HepG2 (cell line): ENCODE measurements around the gene PLN.

Source experiments
- FOXM1 ChIP-seq: sonication (generic); formaldehyde crosslinking; IDR thresholded peaks from 2 replicates; pipeline ENCODE4 v1.5.0; 2020; ENCODE audit warnings: missing genetic modification reagents
- GABPA ChIP-seq, 2 experiments: IDR thresholded peaks; 2 replicates each; pipeline ENCODE4 v1.6.1; 2011 to 2016; ENCODE audit warnings: low read depth in 2 of 2, low read length in 1 of 2, missing biosample characterization in 1 of 2, missing genetic modification characterization in 1 of 2
- GFI1 ChIP-seq: sonication (generic); formaldehyde crosslinking; IDR thresholded peaks from 2 replicates; pipeline ENCODE4 v1.5.0; 2020; ENCODE audit warnings: missing genetic modification reagents, mild to moderate bottlenecking, borderline replicate concordance
- MED8 ChIP-seq: sonication (generic); formaldehyde crosslinking; IDR thresholded peaks from 2 replicates; pipeline ENCODE4 v1.8.1; 2023; ENCODE audit warnings: mild to moderate bottlenecking, missing genetic modification reagents; ENCODE audit not compliant: insufficient replicate concordance
- NCOA5 ChIP-seq: sonication (generic); formaldehyde crosslinking; IDR thresholded peaks from 2 replicates; pipeline ENCODE4 v1.4.0; 2020; ENCODE audit warnings: missing genetic modification reagents
- POLR2A ChIP-seq, 2 experiments: IDR thresholded peaks; 2 replicates each; pipeline ENCODE4 v1.6.1; 2011; ENCODE audit warnings: low read depth in 2 of 2, low read length in 2 of 2, mild to moderate bottlenecking in 1 of 2, moderate library complexity in 1 of 2; ENCODE audit not compliant: insufficient read depth in 1 of 2
- RELA ChIP-seq: sonication (generic); formaldehyde crosslinking; IDR thresholded peaks from 2 replicates; pipeline ENCODE4 v1.4.0; 2020; ENCODE audit warnings: missing genetic modification reagents
- SATB2 ChIP-seq: sonication (generic); formaldehyde crosslinking; IDR thresholded peaks from 2 replicates; pipeline ENCODE4 v1.5.0; 2020; ENCODE audit warnings: missing genetic modification reagents
- YY1 ChIP-seq: IDR thresholded peaks from 2 replicates; pipeline ENCODE4 v1.6.1; 2011; ENCODE audit warnings: low read length, low read depth, moderate library complexity, mild to moderate bottlenecking; ENCODE audit not compliant: insufficient read depth, insufficient replicate concordance
- ZFYVE20 ChIP-seq: sonication (generic); formaldehyde crosslinking; IDR thresholded peaks from 2 replicates; pipeline ENCODE4 v1.8.0; 2023; ENCODE audit warnings: low read depth, mild to moderate bottlenecking, moderate library complexity, missing genetic modification reagents, borderline replicate concordance
- TF ChIP-seq, protein P1 (sequence below), 2 experiments: IDR thresholded peaks; 2 replicates each; pipeline ENCODE4 v1.6.1; 2011 to 2012; ENCODE audit warnings: low read length in 2 of 2, borderline replicate concordance in 1 of 2, low read depth in 1 of 2, mild to moderate bottlenecking in 1 of 2, moderate library complexity in 1 of 2
- TF ChIP-seq, protein P2 (sequence below): sonication (generic); formaldehyde crosslinking; IDR thresholded peaks from 2 replicates; pipeline ENCODE4 v1.5.1; 2020; ENCODE audit warnings: mild to moderate bottlenecking, missing genetic modification reagents
- TF ChIP-seq, protein P3 (sequence below): sonication (generic); formaldehyde crosslinking; IDR thresholded peaks from 2 replicates; pipeline ENCODE4 v1.4.0; 2020; ENCODE audit warnings: missing genetic modification reagents
- TF ChIP-seq, protein P4 (sequence below): sonication (generic); formaldehyde crosslinking; IDR thresholded peaks from 2 replicates; pipeline ENCODE4 v1.4.0; 2020; ENCODE audit warnings: missing genetic modification reagents

DNA sequence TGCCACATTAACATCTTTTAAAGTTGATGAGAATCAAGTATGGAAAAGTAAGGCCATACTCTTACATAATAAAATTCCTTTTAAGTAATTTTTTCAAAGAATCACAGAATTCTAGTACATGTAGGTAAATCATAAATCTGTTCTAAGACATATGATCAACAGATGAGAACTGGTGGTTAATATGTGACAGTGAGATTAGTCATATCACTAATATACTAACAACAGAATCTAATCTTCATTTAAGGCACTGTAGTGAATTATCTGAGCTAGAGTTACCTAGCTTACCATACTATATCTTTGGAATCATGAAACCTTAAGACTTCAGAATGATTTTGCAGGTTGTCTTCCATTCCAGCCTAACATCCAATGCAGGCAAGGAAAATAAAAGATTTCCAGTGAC lies 11.6 kb downstream of the PLN start:
- TF ChIP-seq ZFYVE20 (CRISPR knock-in tag) = no peak
- TF ChIP-seq, protein P1, sequence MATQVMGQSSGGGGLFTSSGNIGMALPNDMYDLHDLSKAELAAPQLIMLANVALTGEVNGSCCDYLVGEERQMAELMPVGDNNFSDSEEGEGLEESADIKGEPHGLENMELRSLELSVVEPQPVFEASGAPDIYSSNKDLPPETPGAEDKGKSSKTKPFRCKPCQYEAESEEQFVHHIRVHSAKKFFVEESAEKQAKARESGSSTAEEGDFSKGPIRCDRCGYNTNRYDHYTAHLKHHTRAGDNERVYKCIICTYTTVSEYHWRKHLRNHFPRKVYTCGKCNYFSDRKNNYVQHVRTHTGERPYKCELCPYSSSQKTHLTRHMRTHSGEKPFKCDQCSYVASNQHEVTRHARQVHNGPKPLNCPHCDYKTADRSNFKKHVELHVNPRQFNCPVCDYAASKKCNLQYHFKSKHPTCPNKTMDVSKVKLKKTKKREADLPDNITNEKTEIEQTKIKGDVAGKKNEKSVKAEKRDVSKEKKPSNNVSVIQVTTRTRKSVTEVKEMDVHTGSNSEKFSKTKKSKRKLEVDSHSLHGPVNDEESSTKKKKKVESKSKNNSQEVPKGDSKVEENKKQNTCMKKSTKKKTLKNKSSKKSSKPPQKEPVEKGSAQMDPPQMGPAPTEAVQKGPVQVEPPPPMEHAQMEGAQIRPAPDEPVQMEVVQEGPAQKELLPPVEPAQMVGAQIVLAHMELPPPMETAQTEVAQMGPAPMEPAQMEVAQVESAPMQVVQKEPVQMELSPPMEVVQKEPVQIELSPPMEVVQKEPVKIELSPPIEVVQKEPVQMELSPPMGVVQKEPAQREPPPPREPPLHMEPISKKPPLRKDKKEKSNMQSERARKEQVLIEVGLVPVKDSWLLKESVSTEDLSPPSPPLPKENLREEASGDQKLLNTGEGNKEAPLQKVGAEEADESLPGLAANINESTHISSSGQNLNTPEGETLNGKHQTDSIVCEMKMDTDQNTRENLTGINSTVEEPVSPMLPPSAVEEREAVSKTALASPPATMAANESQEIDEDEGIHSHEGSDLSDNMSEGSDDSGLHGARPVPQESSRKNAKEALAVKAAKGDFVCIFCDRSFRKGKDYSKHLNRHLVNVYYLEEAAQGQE (IDR thresholded peaks at IDR 0.05; ENCODE audit: borderline replicate concordance in 1 of 2, low read depth in 1 of 2, low read length in 2 of 2) = no peak
- no peak for TF ChIP-seq POLR2A (IDR thresholded peaks at IDR 0.05; ENCODE audit: insufficient read depth in 1 of 2, low read depth in 2 of 2, low read length in 2 of 2)
- no peak for TF ChIP-seq FOXM1 (CRISPR knock-in tag)
- TF ChIP-seq, protein P2, sequence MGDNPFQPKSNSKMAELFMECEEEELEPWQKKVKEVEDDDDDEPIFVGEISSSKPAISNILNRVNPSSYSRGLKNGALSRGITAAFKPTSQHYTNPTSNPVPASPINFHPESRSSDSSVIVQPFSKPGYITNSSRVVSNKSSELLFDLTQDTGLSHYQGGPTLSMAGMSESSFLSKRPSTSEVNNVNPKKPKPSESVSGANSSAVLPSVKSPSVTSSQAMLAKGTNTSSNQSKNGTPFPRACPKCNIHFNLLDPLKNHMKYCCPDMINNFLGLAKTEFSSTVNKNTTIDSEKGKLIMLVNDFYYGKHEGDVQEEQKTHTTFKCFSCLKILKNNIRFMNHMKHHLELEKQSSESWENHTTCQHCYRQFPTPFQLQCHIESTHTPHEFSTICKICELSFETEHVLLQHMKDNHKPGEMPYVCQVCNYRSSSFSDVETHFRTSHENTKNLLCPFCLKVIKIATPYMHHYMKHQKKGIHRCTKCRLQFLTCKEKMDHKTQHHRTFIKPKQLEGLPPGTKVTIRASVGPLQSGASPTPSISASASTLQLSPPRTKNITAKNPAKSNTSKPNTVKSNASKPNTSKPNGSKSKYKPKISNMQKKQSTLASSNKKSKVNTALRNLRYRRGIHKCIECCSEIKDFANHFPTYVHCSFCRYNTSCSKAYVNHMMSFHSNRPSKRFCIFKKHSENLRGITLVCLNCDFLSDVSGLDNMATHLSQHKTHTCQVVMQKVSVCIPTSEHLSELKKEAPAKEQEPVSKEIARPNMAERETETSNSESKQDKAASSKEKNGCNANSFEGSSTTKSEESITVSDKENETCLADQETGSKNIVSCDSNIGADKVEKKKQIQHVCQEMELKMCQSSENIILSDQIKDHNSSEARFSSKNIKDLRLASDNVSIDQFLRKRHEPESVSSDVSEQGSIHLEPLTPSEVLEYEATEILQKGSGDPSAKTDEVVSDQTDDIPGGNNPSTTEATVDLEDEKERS (CRISPR knock-in tag) = no peak
- no peak for TF ChIP-seq GABPA (IDR thresholded peaks at IDR 0.05; ENCODE audit: low read depth, low read length)
- no peak for TF ChIP-seq GABPA (CRISPR knock-in tag; IDR thresholded peaks at IDR 0.05; ENCODE audit: low read depth)
- TF ChIP-seq, protein P3, sequence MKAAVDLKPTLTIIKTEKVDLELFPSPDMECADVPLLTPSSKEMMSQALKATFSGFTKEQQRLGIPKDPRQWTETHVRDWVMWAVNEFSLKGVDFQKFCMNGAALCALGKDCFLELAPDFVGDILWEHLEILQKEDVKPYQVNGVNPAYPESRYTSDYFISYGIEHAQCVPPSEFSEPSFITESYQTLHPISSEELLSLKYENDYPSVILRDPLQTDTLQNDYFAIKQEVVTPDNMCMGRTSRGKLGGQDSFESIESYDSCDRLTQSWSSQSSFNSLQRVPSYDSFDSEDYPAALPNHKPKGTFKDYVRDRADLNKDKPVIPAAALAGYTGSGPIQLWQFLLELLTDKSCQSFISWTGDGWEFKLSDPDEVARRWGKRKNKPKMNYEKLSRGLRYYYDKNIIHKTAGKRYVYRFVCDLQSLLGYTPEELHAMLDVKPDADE (CRISPR knock-in tag) = no peak
- no peak for TF ChIP-seq YY1
- TF ChIP-seq, protein P4, sequence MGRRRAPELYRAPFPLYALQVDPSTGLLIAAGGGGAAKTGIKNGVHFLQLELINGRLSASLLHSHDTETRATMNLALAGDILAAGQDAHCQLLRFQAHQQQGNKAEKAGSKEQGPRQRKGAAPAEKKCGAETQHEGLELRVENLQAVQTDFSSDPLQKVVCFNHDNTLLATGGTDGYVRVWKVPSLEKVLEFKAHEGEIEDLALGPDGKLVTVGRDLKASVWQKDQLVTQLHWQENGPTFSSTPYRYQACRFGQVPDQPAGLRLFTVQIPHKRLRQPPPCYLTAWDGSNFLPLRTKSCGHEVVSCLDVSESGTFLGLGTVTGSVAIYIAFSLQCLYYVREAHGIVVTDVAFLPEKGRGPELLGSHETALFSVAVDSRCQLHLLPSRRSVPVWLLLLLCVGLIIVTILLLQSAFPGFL (CRISPR knock-in tag) = no peak
- no peak for TF ChIP-seq SATB2 (CRISPR knock-in tag)
- no peak for TF ChIP-seq NCOA5 (CRISPR knock-in tag)
- TF ChIP-seq GFI1 (CRISPR knock-in tag) = no peak
- no peak for TF ChIP-seq RELA (CRISPR knock-in tag)
- TF ChIP-seq MED8 (CRISPR knock-in tag) = no peak
